Ascending aorta (tissue), 2 donors: Measurements from ENCODE around the gene SYCN. TPM values are rescaled to one million over a fixed set of nuclear protein-coding genes. Genes with fewer than 3 reads are reported as not detected.

ENCODE experiments used
- DNase-seq, 2 donors: peaks; one replicate each; pipeline ENCODE4 v3.0.0-alpha.2; 2019; ENCODE audit warnings: low spot score in 2 of 2
- H3K27ac ChIP-seq, 2 donors: fragments of 200-600 bp; sonication (generic); one replicate each; pipeline ENCODE4 v1.5.1; 2016 to 2017; ENCODE audit warnings: mild to moderate bottlenecking in 1 of 2
- H3K27me3 ChIP-seq: fragments of 200-600 bp; sonication (generic); one replicate; pipeline ENCODE4 v1.5.1; 2017
- H3K36me3 ChIP-seq, 2 donors: fragments of 200-600 bp; sonication (generic); one replicate each; pipeline ENCODE4 v1.5.1; 2016
- H3K4me1 ChIP-seq, 2 donors: fragments of 200-600 bp; sonication (generic); one replicate each; pipeline ENCODE4 v1.5.1; 2016 to 2017; ENCODE audit warnings: mild to moderate bottlenecking in 1 of 2
- H3K4me3 ChIP-seq, 2 donors: fragments of 200-600 bp; sonication (generic); one replicate each; pipeline ENCODE4 v1.5.1; 2016 to 2017; ENCODE audit warnings: mild to moderate bottlenecking in 1 of 2
- H3K9me3 ChIP-seq, 2 donors: fragments of 200-600 bp; sonication (generic); one replicate each; pipeline ENCODE4 v1.5.1; 2016
- CTCF ChIP-seq, 3 experiments: fragments of 200-600 bp in 2 of 3; fragments of 450-650 bp in 1 of 3; sonication (generic) in 2 of 3; IDR thresholded peaks; one replicate each; pipeline ENCODE4 v1.5.1; 2016 to 2019; ENCODE audit warnings: antibody characterized with exemption in 3 of 3, mild to moderate bottlenecking in 1 of 3, moderate library complexity in 1 of 3
- intact Hi-C: fragments of 100-400 bp; cut with DNase I; formaldehyde crosslinking; loops from one replicate; pipeline ENCODE4 v1.15.1; 2023
- total RNA-seq: library from RNA; depleted of rRNA; stranded (reverse); fragments of >200 nt; gene quantifications from one replicate; pipeline ENCODE4 v1.1.0, GENCODE V29; 2016

SYCN gene
- total RNA-seq, 1 donor from 2014 or later: not detected

GRCh38 chr19:39154100-39154628 lies 49.9 kb downstream of the SYCN start:
- H3K4me1 ChIP-seq: peaks cover 0 to 22% of the 10 kb centered on the region in 2 donors
- no peak for TF ChIP-seq CTCF (IDR thresholded peaks at IDR 0.05)
- no peaks in the 10 kb centered on the region for H3K27me3 ChIP-seq
- H3K4me3 ChIP-seq: no peak overlapping the region
- intact Hi-C loops: no loop called here
- no peak for DNase-seq
- no peaks in the 10 kb centered on the region for H3K9me3 ChIP-seq
- no peak overlapping the region for H3K27ac ChIP-seq
- no peaks in the 10 kb centered on the region for H3K36me3 ChIP-seq

Other genes starting within 250 kb of the SYCN start
- gene FBXO17, start 228.5 kb downstream of the SYCN start, total RNA-seq: 47.4 TPM
- gene FBXO27, start 171.7 kb downstream of the SYCN start, total RNA-seq: 144 TPM
- not detected for gene ACP7, start 119.9 kb downstream of the SYCN start, total RNA-seq
- gene PAK4, start 78.5 kb downstream of the SYCN start, total RNA-seq: 27.4 TPM
- not detected for gene NCCRP1, start 7.3 kb downstream of the SYCN start, total RNA-seq
- gene IFNL3, start 40.7 kb upstream of the SYCN start, total RNA-seq: not detected
- not detected for gene IFNL4, start 44.6 kb upstream of the SYCN start, total RNA-seq
- gene IFNL2, start 64.1 kb upstream of the SYCN start, total RNA-seq: not detected
- gene IFNL1, start 92.1 kb upstream of the SYCN start, total RNA-seq: not detected
- not detected for gene LRFN1, start 116.6 kb upstream of the SYCN start, total RNA-seq
- 69.2 TPM for gene GMFG, start 131.8 kb upstream of the SYCN start, total RNA-seq
- gene SAMD4B, start 138.2 kb upstream of the SYCN start, total RNA-seq: 358 TPM
- gene PAF1, start 186.8 kb upstream of the SYCN start, total RNA-seq: 12.7 TPM
- gene MED29, start 187.1 kb upstream of the SYCN start, total RNA-seq: 60.8 TPM
- 1,166 TPM for gene ZFP36, start 202.6 kb upstream of the SYCN start, total RNA-seq
- 52.9 TPM for gene PLEKHG2, start 208.4 kb upstream of the SYCN start, total RNA-seq
- gene RPS16, start 231.7 kb upstream of the SYCN start, total RNA-seq: 1,453 TPM
- 142 TPM for gene SUPT5H, start 241.3 kb upstream of the SYCN start, total RNA-seq